NCI-H1092 treated with DMSO at 0.1 percent for 48 hours (cell line): Measurements from ENCODE around the gene SELENOO.
"Not testable (repeated sequence)": the region's sequence is repeated elsewhere in the genome, so short reads cannot be mapped to it uniquely, and the experiment has no call there.

Experiments used
- DNase-seq: peaks from one replicate; lab custom pipeline; 2025; lab: John Stamatoyannopoulos, UW

SELENOO gene

GRCh38 chr22:50200461-50201190 is at the start of gene SELENOO:
Gene SELENOO (plus strand): TSS chr22:50201011. CDS start chr22:50201037, 26 bp downstream.
- DNase-seq, result peak; percentile 24

- DNase-seq, result no peak
These were observed 49.0 kb upstream of the SELENOO start for GRCh38 chr22:50151571-50152537.

- DNase-seq, result no peak
These were observed 47.6 kb upstream of the SELENOO start for GRCh38 chr22:50153056-50153755.

- no peak for DNase-seq
These were observed 47.1 kb upstream of the SELENOO start for GRCh38 chr22:50153756-50154140.

GRCh38 chr22:50157709-50158375 is 43.0 kb upstream of the SELENOO start:
- no peak for DNase-seq

GRCh38 chr22:50160947-50161346 is 39.9 kb upstream of the SELENOO start:
- DNase-seq, result no peak

- no peak for DNase-seq
These were observed 39.1 kb upstream of the SELENOO start for GRCh38 chr22:50161508-50162390.

- no peak for DNase-seq
These were observed 38.3 kb upstream of the SELENOO start for GRCh38 chr22:50162391-50162956.

- DNase-seq, result no peak
These were observed 35.2 kb upstream of the SELENOO start for GRCh38 chr22:50165436-50166123.

GRCh38 chr22:50167689-50168489 is 32.9 kb upstream of the SELENOO start:
- no peak for DNase-seq

GRCh38 chr22:50168490-50169180 is 32.2 kb upstream of the SELENOO start:
- DNase-seq, result not testable (repeated sequence)

GRCh38 chr22:50169181-50169759 is 31.5 kb upstream of the SELENOO start:
- DNase-seq, result no peak

- DNase-seq, result no peak
These were observed 31.0 kb upstream of the SELENOO start for GRCh38 chr22:50169774-50170341.

- DNase-seq, result no peak
These were observed 30.1 kb upstream of the SELENOO start, which contains the start of gene PANX2 for GRCh38 chr22:50170453-50171318. Gene PANX2 (plus strand): TSS chr22:50170731. CDS start chr22:50170731, 0 bp downstream.

GRCh38 chr22:50171319-50171964 is 29.4 kb upstream of the SELENOO start:
- no peak for DNase-seq

GRCh38 chr22:50171965-50172421 is 28.8 kb upstream of the SELENOO start:
- DNase-seq, result no peak
